T-helper 17 cell (primary cell): ENCODE results near the gene HBD. TPM values are rescaled to one million over a fixed set of nuclear protein-coding genes. Genes with fewer than 3 reads are reported as not detected.

Source experiments
- total RNA-seq, 4 donors: library from RNA in 2 of 4; stranded (reverse) in 2 of 4; gene quantifications; one replicate each; pipeline ENCODE4 v1.2.3 and lab custom pipeline; 2022 to 2026

Gene HBD
- total RNA-seq, 2 donors from 2014 or later = 1.0 TPM; not detected in 1

Other genes starting within 250 kb of the HBD start
- gene OR51L1, start 239.6 kb downstream of the HBD start, total RNA-seq = not detected
- not detected for gene OR52J3, start 188.0 kb downstream of the HBD start, total RNA-seq
- gene OR52E2, start 174.9 kb downstream of the HBD start, total RNA-seq = not detected
- not detected for gene OR52E1, start 164.9 kb downstream of the HBD start, total RNA-seq
- gene OR52A5, start 96.1 kb downstream of the HBD start, total RNA-seq = not detected
- gene OR52A1, start 79.7 kb downstream of the HBD start, total RNA-seq = not detected
- gene OR51V1, start 33.8 kb downstream of the HBD start, total RNA-seq = not detected
- 1 to 10 TPM in 1 of 2 donors, not detected in 1; 1.3 TPM for gene HBB, start 7.4 kb downstream of the HBD start, total RNA-seq
- not detected for gene HBG1, start 15.4 kb upstream of the HBD start, total RNA-seq
- gene HBG2, start 20.3 kb upstream of the HBD start, total RNA-seq = 1 to 10 TPM in 1 of 2 donors, not detected in 1; 1.7 TPM
- not detected for gene HBE1, start 35.5 kb upstream of the HBD start, total RNA-seq
- not detected for gene OR51B4, start 67.5 kb upstream of the HBD start, total RNA-seq
- gene OR51B2, start 89.8 kb upstream of the HBD start, total RNA-seq = not detected
- gene OR51B5, start 109.0 kb upstream of the HBD start, total RNA-seq = under 1 TPM in 1 of 2 donors, not detected in 1; 0.40 TPM
- not detected for gene OR51B6, start 117.0 kb upstream of the HBD start, total RNA-seq
- gene OR51M1, start 149.3 kb upstream of the HBD start, total RNA-seq = not detected
- not detected for gene OR51Q1, start 187.6 kb upstream of the HBD start, total RNA-seq
- not detected for gene OR51I1, start 207.0 kb upstream of the HBD start, total RNA-seq
- not detected for gene OR51I2, start 214.8 kb upstream of the HBD start, total RNA-seq